Fibroblast of the conjunctiva (primary cell): Measurements from ENCODE around the gene GALNT2.

Experiments
- DNase-seq: peaks from one replicate; pipeline ENCODE4 v3.0.0-alpha.2; 2010; ENCODE audit warnings: low read depth

GALNT2 gene

DNA sequence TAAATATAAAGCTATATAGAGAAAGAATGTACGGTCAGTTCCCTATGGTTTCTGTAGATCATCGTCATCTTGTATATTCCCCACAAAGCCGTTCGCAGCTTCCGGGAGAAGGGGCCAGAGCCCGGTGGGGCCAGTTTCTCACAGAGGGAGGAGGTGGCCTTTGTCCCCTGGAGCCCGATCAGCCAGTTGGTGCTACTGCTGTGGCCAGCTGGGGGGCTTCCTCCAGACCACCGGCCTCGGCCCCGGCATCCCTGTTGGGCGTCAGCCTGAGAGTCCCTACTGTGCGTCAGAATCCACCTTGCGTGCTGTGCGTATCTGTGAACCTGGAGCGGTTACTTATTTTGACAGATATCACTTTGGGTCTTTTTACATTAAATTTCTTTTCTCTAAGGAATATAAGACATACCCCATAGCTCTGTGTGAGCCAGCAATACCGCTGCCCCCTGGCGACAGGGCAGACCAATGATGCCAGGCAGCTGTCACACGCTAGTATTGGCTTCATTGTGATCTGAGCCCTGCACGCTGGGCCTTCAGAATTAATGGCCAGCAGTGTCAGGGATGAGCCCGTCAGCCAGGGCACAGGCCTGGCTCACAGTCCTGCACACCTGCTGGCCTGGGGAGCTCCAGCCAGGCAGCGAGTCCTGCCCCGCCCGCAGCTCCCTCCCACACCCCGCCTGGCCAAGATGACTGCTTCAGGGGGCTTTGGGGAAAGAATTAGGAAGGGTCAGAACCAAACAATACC lies 213.2 kb downstream of the GALNT2 start:
- DNase-seq: no peak

GRCh38 chr1:230280906-230281413 lies 213.9 kb downstream of the GALNT2 start:
- DNase-seq: no peak

GRCh38 chr1:230281556-230281955 lies 214.5 kb downstream of the GALNT2 start:
- DNase-seq: no peak

GRCh38 chr1:230282157-230282556 lies 215.1 kb downstream of the GALNT2 start:
- no peak for DNase-seq

GRCh38 chr1:230283678-230284077 lies 216.6 kb downstream of the GALNT2 start:
- no peak for DNase-seq

GRCh38 chr1:230284891-230285290 lies 217.9 kb downstream of the GALNT2 start:
- no peak for DNase-seq

- DNase-seq: no peak
These were observed 218.3 kb downstream of the GALNT2 start for GRCh38 chr1:230285351-230285750.

DNA sequence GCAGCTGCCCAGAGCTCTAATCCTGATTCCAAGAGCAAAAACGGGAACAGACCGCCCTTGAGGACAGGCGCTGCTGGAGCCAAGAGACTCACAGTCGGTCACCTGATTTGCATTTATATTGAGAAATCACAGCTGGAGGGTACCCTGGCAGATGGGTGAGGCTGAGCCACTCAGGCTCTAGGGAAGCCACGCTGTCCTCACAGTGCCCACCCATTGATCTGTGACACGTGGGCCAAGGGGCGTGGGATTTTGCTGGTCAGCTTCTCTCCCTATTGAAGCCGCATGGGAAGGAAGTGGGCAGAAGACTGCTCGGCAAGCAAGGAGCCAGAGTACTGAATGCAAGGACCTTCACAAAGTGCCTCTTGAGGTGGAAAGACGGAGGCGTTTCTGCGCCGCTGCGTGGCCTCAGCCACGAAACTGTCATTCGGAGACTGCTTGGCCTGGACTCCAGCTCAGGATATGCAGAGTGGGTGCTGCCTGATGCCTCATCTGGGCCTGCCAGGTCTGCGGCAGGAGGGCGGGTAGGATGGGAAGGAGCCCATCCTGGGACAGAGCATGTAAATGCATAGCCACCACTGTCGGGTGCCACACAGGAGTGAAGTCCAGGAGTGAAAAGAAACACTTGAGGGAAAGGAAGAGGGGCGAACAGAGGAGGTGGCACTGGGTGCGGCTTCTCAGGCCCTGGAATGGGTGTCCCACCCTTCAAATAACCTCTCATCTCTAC lies 219.3 kb downstream of the GALNT2 start:
- DNase-seq: no peak

- DNase-seq: no peak
These were observed 219.8 kb downstream of the GALNT2 start for GRCh38 chr1:230286890-230287269.

- no peak for DNase-seq
These were observed 220.8 kb downstream of the GALNT2 start for GRCh38 chr1:230287674-230288315.

- no peak for DNase-seq
These were observed 221.8 kb downstream of the GALNT2 start for GRCh38 chr1:230288641-230289349.

DNA sequence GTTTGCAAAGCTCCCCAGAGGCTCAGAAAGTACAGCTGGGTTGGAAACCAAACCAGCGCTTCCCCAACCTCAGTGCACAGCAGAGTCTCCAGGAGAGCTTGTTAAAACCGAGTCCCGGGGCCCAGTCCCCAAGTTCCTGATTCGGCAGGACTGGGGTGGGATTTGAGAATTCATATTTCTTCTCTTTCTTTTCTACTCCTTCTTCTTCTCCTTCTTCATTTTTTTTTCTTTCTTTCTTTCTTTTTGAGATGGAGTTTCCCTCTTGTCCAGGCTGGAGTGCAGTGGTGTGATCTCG lies 222.3 kb downstream of the GALNT2 start:
- no peak for DNase-seq

DNA sequence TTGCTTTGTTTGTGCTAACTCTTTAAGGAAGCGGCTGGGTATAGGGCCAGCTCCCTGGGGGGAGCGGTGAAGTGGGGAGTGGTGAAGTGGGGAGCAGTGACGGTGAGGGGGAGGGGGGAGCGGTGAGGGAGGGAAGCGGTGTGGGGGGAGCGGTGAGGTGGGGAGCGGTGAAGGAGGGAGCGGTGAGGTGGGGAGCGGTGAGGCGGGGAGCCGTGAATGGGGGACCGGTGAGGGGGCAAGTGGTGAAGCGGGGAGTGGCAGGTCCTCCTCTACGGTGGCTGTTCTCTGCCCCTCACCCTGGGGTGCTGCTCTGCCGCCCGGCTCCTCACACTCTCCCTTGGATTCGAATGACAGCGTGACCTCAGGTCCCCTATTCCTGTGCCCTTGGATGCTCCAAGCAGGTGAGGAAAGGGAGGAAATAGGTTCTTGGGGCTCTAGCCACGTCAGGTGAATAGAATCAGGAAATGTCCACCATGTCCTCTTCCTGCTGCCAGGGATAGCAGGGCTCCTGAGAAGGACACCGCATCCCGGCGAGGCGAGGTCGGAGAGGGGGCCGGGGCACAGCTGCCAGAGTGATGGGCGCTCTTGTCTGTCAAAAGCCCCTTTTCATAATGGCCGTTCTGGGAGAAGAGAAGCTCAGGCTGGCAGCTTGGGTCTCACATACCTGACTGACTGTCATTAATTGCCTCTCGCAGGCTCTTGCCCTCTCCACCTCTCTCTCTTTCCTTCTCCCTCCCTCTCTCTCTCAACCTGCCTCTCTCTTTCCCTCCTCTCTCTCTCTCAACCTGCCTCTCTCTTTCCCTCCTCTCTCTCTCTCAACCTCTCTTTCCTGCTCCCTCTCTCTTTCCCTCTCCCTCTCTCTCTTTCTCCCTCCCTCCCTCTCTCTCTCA lies 224.9 kb downstream of the GALNT2 start:
- DNase-seq: no peak

DNA sequence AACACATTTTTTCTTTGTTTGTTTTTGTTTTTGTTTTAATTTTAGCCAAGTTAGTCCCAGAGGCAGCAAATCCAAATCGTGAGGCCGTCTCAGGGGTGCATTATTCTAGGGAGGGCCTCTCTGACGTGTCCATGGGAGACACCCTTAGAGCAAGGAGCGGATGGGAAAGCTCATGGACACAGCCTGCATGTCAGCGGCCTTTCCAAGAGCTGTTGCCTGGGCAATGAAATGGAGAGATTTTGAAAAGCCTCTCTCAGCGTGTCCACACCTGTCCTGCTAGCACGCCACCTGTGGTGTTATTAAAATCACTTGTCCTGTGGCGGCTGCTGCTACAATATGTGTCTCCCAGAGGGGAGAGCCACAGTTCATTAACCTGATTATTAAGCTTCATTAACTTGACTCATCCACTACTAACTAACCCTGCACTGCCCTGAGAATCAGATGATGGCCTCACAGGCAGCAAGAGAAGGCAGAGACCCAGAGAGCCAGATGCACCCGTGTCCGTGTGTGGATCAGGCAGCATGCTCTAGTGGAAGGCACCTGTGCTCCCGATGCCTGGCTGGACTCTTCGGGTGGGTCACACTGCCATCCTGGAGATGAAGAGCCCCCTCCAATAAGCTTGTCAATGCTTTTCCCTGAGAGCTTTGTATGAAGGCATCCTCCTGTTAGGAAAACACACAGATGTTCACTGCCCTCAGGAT lies 225.8 kb downstream of the GALNT2 start:
- DNase-seq: no peak

DNA sequence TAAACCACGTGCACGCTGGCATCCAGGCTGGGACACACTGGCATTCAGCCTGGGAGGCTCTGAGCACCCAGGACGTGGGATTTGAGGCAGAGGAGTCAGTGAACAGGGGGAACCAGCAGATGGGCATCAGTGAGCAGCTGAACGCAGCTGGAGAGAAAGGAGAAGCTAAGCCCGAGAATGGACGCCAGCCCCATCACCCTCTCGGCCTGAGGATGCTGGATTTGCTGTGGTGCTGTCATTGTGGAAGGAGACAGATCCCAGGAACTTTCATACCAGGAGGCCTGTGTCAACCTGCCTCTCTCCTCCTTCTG lies 226.3 kb downstream of the GALNT2 start:
- DNase-seq: no peak

- no peak for DNase-seq
These were observed 228.3 kb downstream of the GALNT2 start for GRCh38 chr1:230295367-230295766.

- DNase-seq: no peak
These were observed 232.4 kb downstream of the GALNT2 start for GRCh38 chr1:230299191-230300006.

DNA sequence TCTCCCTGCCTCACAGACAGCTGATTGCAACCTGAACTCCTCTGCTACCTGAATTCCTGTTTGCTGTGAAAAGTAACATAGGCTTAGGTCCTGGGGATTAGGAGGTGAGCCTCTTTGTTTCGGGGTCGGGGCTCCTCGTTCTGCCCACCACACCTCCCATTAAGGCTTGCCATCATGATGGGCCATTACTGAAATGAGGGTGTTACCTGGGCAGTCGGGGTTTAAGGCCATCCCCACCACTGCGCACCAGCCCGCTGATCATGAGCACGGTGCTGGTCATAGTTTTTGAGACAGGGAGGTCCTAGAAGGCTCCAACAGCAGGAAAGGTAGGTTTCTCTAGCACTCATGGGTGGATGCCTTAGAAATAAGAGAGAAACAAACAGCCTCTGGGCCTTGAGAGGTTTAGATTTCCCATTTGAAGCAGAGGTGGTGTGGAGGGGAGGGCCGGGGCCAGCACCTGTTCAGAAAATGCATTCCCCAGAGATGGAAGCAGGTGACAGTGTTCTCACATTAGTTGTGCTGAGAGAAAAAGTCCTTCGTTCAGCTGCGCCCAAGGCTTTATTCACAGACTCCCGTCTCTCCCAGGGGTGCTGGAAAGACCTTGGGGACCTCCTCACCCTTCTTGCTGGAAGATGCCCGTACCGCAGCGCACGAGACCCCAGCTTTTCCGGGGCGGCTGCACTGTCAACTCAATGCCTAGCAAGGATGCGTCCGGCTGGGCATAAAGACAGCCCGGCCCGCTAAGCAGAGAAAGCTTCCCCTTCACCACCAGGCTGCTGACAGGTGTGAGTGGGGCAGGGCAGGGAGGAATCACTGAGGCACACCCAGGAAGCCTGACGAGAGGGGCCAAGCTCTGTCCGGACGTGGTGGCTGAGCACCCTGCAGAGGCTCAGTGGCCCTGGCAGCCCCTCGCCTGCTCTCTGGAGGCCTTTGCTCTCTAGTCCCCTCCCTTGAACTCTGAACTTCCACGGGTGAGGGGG lies 233.6 kb downstream of the GALNT2 start:
- no peak for DNase-seq

DNA sequence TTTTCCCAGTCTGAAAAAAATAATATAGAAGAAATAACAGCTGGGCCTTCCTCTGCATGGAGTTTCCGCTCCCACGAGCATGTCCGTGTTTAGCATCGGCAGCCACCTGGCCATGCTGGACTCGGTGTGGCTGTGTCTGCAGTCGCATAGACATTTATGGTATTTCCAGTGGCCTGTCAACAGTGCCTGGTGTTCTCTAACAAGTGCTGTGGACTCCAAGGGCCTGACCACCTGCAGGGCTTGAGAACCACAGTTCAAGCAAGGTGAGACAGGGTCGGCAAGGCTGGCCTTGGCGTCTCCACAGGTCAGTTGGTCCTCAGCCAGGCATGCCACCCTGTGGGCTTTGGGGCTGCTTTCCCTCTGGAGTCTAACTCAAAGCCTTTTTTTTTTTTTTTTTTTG lies 234.3 kb downstream of the GALNT2 start:
- no peak for DNase-seq
